GM06990 (cell line): ENCODE results near the gene TMEM212.

Experiments used
- DNase-seq: peaks from one replicate; pipeline ENCODE4 v3.0.0-alpha.2; 2011; ENCODE audit not compliant: insufficient read length; ENCODE audit errors: extremely low read depth
- H3K27me3 ChIP-seq: replicated peaks from 2 replicates; pipeline ENCODE4 v1.6.0; 2011; ENCODE audit warnings: low read length; ENCODE audit not compliant: control insufficient read depth, insufficient read depth
- H3K36me3 ChIP-seq: 2 replicates; pipeline ENCODE4 v1.5.1; 2011; ENCODE audit warnings: low read length; ENCODE audit not compliant: control insufficient read depth, insufficient read depth
- H3K4me3 ChIP-seq: replicated peaks from 2 replicates; pipeline ENCODE4 v1.5.1; 2011; ENCODE audit warnings: low read depth, mild to moderate bottlenecking, control low read depth, low read length
- CTCF ChIP-seq: IDR thresholded peaks from 2 replicates; pipeline ENCODE4 v1.5.1; 2011; ENCODE audit warnings: low read length, control low read depth, mild to moderate bottlenecking, inconsistent platforms; ENCODE audit not compliant: insufficient read depth, poor library complexity, severe bottlenecking

TMEM212 gene

GRCh38 chr3:171874879-171875278 lies 31.7 kb downstream of the TMEM212 start:
- Histone ChIP-seq H3K27me3 (no peaks in the 10 kb centered on the region), H3K4me3 (no peak overlapping the region), H3K36me3 (no peaks in the 10 kb centered on the region)
- no peak for TF ChIP-seq CTCF
- no peak for DNase-seq

GRCh38 chr3:171875923-171876412 lies 32.8 kb downstream of the TMEM212 start:
- no peaks in the 10 kb centered on the region for H3K27me3 ChIP-seq
- DNase-seq = no peak
- H3K36me3 ChIP-seq = no peaks in the 10 kb centered on the region
- TF ChIP-seq CTCF = no peak
- no peak overlapping the region for H3K4me3 ChIP-seq

DNA sequence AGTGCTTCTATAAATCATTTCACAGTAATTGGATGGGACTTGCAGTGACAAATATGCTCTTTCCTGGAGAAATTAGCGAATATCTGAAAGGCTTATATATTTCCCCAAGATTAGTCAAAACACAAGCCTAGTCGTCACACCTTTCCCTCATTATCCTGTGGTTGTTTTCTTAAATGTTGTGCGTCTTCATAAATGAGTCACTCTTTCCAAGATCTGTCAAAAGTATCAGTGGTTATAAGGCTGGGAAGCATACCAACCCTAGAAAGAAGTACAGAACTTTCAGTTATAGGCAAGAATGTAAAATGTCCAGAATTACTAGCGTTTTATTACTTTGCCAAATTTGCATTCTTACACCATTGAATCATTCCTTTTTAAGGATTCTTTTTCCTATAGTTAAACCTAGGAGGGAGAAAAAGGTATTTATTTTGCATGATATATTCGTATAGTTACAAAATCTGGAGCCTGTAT lies 33.6 kb downstream of the TMEM212 start:
- no peak for DNase-seq
- no peaks in the 10 kb centered on the region for H3K36me3 ChIP-seq
- H3K27me3 ChIP-seq = no peaks in the 10 kb centered on the region; the same call in 1 of the 2 replicates
- TF ChIP-seq CTCF = no peak
- H3K4me3 ChIP-seq = no peak overlapping the region

DNA sequence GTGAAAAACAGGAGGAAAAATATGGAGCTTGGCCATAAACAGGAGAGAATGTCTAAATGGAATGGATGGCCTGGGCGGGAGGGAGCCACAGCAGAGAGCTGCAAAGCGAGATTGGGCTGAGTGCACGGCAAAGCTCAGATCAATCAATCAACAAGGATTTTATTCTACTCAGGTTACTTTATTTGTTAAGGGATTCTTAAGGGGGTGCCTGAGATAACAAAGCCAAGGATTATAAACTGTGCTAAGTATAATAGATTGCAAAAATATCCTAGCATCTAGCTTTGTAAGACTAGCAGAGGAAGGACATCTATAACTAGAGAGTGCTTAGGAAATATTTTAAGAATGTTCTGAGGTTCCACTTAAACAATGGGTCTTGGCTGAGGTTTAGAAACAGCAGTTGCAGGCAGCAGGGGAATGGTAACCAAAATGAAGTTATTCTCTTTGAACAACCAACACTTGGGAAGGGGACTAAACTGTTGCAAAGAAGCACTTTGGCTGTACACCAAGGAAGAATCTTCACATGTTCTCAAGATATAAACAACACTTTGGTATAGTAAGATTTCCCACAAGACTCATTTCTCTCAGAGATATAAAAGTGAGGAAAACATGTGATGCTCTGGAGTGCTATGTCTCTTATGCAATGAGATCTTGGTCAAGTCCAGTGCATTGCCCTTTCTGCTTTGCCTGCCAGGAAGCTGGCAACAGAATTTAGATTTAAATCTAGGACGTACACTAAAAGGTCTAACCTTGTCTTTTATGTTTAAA lies 35.5 kb downstream of the TMEM212 start:
- no peak for TF ChIP-seq CTCF
- no peak for DNase-seq
- H3K36me3 ChIP-seq = no peaks in the 10 kb centered on the region
- H3K27me3 ChIP-seq = no peaks in the 10 kb centered on the region; the same call in 1 of the 2 replicates
- no peak overlapping the region for H3K4me3 ChIP-seq

GRCh38 chr3:171879472-171879871 lies 36.3 kb downstream of the TMEM212 start:
- Histone ChIP-seq H3K4me3 (no peak overlapping the region), H3K27me3 (no peaks in the 10 kb centered on the region; the same call in 1 of the 2 replicates), H3K36me3 (no peaks in the 10 kb centered on the region)
- no peak for DNase-seq
- no peak for TF ChIP-seq CTCF
